HG03565 (cell line): ENCODE measurements around the gene RBP4.

Source experiments
- ATAC-seq: cut with Tn5 transposase; IDR thresholded peaks from one replicate; pipeline ENCODE4 v1.9.1; 2021; ENCODE audit warnings: mild to moderate bottlenecking, moderate library complexity; ENCODE audit not compliant: unreplicated experiment

The RBP4 gene

DNA sequence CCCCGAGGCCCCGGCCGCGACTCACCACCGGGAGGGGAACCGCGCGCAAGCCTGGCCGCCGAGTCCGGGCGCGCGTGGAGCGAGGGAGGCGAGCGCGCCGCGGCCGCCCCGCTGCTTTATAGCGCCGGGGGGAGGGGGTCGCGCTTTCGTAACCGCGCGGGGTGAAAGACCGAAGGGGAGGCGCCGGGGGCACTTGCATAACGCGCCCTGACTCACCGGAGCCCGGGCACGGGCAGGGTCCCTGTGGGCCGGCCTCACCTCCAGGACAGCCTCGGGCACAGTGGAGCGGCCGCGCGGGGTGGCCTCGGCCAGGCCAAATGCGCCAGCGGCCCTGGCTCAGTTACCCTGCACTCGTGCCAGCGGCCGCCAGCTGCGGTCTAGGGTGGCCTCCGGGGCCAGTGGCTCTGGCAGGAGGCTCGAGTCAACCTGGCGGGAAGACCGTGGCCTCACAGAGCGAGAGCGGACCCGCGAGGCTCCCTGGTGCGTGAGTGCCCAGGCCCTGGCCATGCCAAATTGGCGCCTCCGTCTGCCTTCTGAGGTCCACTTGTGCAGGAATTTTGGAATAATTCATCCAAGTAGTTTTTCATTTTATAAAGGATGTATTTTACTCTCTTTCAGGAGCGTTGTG is at the start of gene RBP4:
Gene RBP4 (minus strand): TSS at position 90 of the 628 bp plus-strand sequence. CDS start 207 bp downstream, outside the sequence.
- ATAC-seq = no peak

- ATAC-seq = no peak
Observed at GRCh38 chr10:93639791-93640190, 38.8 kb upstream of the RBP4 start.

- ATAC-seq = no peak
Observed at GRCh38 chr10:93630625-93631557, 29.9 kb upstream of the RBP4 start.

DNA sequence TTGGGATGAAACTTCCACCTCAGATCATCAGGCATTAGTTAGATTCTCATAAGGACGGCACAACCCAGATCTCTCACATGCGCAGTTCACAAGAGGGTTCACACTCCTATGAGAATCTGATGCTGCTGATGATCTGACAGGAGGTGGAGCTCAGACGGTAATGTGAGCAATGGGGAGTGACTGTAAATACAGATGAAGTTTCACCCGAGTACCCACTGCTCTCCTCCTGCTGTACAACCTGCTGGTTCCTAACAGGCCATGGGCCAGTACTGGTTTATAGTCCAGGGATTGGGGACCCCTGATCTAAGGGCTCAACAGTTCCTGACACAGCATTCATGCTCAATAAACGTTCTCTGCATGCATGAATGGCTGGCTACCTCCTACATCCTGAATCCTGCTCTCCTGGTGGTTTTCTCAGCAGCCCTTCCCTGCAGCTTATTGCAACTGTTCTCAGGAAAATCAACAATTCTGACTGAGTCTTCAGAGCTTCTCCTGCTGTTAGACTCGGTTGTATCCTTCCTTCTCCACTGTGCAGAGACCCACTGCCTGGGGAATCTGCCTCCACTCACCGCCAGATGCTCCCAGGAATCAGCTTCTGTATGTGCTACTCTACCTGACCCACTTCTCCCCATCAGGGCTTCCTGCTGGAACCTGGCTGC is 28.7 kb upstream of the RBP4 start:
- ATAC-seq = no peak

DNA sequence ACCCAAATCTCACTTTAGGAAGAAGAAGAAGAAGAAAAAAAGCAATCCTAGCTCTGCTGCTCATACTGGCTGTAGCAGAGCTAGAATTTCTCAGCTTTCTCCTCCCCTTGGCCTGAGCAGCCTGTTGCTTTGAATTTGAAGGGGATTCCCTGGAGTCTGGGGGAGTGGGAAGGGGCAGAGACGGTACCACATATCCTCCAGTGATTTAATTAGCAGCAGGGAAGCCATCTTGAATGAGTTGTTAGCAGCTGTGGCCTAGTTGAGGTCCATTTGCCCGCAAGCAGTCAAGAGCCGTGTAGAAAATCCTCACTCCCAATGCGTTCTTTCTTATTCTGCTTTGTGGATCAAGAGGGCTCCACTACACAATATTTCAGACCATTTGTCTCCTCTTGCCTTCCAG is 27.8 kb upstream of the RBP4 start:
- ATAC-seq = no peak

- no peak for ATAC-seq
Observed at GRCh38 chr10:93622942-93623341, 21.9 kb upstream of the RBP4 start.

GRCh38 chr10:93620925-93621324 is 19.9 kb upstream of the RBP4 start:
- no peak for ATAC-seq

GRCh38 chr10:93615576-93616235 is 14.7 kb upstream of the RBP4 start:
- ATAC-seq = no peak

DNA sequence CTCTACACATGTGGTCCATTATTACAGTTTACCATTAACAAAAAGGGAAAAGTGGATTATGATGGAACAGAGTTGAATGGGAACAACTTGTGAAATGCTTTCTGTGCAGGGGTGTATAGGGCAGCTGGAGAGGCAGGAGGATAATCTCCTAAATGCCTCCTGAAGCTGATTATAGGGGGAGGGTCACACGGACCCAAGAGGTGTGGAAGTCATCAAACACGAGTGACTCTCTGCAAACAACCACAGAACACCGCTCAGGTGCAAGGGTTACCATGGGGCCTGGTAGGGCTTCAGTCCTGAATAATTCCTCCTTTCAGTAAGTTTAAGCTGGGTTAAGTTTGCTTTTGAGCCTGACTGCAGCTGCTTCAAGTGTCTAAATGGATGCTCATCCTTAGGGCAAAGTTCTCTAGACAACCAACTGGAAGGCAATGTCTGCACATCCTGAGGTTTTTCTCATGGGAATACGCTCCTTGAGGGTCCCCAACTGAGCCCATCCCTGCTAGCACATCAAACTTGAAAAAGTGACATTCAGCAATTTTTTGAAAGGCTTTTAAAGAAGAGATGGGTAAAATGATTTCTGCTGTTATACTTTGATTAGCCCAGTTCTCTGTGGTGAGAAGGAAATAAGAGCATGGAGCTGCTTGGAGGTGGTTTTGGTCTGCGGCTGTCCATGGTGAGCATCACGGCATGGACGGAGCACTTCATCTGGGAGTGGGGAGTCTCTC is 13.2 kb upstream of the RBP4 start:
- ATAC-seq = no peak

DNA sequence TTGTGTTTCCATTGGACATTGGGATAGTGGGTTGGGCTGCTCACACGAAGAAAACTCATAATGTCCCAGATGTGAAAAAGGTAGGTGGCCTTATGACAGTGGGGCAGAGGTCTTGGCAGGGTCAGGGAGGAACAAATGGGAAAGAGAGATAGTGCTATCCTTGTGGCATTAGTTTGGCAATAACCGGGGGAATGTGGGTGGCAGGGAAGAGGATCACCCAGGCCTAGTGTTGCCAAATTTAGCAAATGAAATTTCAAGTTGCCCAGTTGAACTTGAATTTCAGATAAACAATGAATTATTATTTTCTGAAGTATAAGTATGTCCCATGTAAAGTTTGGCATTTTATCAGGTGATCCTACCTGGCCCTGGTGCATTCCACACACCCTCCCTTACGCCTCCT is 12.1 kb upstream of the RBP4 start:
- no peak for ATAC-seq

GRCh38 chr10:93612311-93612710 is 11.3 kb upstream of the RBP4 start, which contains the start of gene PDE6C:
Gene PDE6C, plus strand, starts transcription at chr10:93612537. Its CDS starts 189 bp downstream, at chr10:93612726.
- no peak for ATAC-seq

- ATAC-seq = no peak
Observed at GRCh38 chr10:93608421-93608820, 7.4 kb upstream of the RBP4 start.

DNA sequence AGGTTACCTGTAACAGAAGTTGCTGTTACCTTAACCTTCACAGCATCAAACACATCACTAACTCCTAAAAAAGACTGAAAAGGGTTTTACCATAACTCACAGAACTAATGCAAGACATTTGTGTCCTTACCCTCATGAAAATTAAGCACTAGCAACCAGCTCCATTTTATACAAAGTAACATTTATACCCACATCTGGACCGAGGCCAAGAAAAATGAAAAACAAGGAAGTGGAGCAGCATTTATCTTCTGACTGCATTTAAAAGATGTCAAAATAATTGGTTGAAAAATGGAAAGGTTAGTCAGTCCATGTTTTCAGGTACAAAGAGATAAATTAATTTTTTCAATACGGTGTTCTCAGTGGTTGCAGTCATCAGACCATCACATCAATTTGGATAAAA is 3.1 kb upstream of the RBP4 start:
- no peak for ATAC-seq

GRCh38 chr10:93603023-93603422 is 2.0 kb upstream of the RBP4 start:
- ATAC-seq = no peak

DNA sequence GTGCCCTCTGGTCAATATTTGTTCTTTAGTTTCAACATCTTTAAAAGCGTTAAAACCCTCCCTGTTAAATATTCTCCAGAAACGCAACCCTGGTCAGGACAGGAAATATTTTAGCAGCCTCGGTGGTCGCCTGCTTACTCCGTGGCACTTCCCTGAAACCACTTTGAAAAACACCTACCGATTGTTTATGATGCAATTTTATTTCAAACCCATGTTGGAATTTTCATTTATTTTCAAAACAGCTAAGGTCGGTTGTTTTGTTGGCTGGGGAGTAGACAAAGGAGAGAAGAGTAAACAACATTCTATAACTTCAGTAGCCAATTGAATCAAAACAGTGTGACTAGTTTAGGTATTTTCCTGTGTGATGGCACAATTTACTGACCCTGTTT is 733 bp upstream of the RBP4 start:
- no peak for ATAC-seq

DNA sequence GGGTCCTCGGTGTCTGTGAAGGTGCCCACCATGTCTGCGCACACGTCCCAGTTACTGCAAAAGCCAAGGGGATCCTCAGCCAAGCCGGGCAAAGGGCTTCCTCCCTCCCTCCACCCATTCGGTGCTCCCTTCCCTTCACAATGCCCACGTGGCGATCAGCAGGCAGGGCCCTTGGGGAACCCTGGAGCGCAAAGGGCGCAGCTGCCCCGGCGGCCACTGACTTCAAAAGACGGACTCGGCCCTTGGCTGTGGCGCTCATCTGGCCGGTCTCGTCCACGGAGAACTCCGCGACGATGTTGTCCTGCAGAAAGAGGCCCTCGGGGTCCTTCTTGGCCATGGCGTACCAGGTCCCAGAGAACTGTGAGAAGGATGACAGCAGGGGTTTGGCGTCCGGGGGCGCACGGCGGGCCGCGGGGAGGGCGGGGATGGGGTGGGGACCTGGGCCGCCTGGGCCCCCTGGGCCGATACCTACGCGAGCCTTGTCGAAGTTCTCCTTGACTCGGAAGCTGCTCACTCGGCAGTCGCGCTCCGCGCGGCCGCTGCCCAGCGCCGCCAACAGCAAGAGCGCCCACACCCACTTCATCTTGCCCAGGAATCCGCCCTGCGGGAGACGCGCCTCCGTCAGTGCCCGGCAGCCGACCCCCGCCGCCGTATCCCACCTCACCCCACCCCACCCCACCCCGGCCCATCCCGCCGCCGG is 439 bp downstream of the RBP4 start:
- ATAC-seq = no peak

DNA sequence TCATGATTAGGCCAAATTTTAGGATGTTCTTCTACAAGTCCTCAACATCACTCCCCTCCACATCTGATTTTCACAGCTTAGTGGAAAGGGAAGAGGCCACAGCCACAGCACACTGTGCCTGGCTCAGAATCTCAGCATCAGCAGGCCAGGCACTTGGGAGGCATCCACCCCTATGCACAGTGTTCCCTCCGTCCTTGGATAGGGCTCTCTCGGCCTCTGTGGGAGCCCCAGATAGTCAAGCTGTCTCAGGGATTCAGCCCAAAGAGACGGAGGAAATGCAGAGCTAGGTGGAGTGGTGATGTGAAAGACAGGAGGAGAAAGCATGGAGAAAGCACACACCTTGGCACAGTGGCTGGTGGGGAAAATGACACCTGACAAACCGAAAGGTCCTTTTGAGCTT is 1.3 kb downstream of the RBP4 start:
- ATAC-seq = no peak

- no peak for ATAC-seq
Observed at GRCh38 chr10:93599335-93599734, 1.7 kb downstream of the RBP4 start.

- no peak for ATAC-seq
Observed at GRCh38 chr10:93598157-93598556, 2.9 kb downstream of the RBP4 start.

DNA sequence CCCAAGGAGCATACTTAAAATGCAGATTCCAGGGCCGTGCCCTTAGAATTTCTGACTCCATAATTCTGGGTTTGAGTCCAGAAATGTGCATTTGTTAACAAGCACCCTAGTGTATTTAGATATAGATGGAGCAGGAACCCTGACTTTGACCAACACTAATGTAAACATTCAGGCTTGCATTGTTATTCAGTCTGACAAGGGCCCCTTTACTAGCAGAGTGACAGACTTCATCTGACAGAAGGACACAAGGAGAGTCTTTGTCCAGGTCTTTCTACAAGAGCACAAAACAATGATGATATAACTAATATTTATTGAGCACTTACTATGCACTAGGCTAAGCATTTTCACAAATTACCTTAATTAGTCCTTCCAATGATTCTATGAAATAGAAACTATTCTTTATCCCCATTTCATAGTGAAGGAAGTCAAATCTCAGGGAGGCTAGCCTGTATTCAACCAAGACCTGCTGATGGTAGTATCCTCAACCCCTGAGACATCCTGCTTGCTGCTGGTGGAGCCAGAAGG is 3.9 kb downstream of the RBP4 start:
- ATAC-seq = no peak
